ENCODE results near the gene ALOX5. TPM values are rescaled to one million over a fixed set of nuclear protein-coding genes. Genes with fewer than 3 reads are reported as not detected.

ALOX5 gene
- total and polyA plus RNA-seq, 10 of the 15 experiments (the other 5 are each of a cell fraction or from before 2014, with no cell fraction given) = 0.43 to 102 (median 34.2) TPM

DNA sequence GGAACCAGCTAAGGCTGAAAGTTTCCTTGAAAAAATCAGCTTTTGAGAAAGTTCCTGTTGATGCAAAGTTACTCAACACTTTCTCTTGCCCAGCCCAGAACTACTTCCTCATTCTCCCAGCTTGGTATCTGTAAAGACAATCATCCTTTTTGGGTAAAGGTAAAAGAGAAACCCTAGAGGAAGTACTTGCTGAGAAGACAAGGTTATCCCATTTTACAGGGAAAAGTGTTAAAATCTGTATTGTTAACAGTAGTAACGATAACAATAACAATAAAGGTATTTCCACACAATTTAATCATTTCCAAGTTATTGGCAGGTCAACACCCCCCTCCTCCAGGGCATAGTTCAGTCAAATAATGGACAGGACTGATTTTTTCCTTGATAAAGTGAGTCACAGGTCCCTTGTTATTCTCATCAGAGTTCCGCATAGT is 2.4 kb downstream of the ALOX5 start (continued):
- TF ChIP-seq POLR2AphosphoS5 (IDR thresholded peaks at IDR 0.05; ENCODE audit: low read length) (no peak), SMAD1 (IDR thresholded peaks at IDR 0.05; ENCODE audit: low read depth, partially characterized antibody) (no peak), TCF12 (IDR thresholded peaks at IDR 0.05; ENCODE audit: low read depth, low read length) (no peak), JUND (IDR thresholded peaks at IDR 0.05; ENCODE audit: low read depth, low read length) (no peak), GATAD2B (conservative IDR thresholded peaks at IDR 0.05; ENCODE audit: low read depth) (no peak), LARP7 (IDR thresholded peaks at IDR 0.05) (no peak)
- TF ChIP-seq, protein P1, sequence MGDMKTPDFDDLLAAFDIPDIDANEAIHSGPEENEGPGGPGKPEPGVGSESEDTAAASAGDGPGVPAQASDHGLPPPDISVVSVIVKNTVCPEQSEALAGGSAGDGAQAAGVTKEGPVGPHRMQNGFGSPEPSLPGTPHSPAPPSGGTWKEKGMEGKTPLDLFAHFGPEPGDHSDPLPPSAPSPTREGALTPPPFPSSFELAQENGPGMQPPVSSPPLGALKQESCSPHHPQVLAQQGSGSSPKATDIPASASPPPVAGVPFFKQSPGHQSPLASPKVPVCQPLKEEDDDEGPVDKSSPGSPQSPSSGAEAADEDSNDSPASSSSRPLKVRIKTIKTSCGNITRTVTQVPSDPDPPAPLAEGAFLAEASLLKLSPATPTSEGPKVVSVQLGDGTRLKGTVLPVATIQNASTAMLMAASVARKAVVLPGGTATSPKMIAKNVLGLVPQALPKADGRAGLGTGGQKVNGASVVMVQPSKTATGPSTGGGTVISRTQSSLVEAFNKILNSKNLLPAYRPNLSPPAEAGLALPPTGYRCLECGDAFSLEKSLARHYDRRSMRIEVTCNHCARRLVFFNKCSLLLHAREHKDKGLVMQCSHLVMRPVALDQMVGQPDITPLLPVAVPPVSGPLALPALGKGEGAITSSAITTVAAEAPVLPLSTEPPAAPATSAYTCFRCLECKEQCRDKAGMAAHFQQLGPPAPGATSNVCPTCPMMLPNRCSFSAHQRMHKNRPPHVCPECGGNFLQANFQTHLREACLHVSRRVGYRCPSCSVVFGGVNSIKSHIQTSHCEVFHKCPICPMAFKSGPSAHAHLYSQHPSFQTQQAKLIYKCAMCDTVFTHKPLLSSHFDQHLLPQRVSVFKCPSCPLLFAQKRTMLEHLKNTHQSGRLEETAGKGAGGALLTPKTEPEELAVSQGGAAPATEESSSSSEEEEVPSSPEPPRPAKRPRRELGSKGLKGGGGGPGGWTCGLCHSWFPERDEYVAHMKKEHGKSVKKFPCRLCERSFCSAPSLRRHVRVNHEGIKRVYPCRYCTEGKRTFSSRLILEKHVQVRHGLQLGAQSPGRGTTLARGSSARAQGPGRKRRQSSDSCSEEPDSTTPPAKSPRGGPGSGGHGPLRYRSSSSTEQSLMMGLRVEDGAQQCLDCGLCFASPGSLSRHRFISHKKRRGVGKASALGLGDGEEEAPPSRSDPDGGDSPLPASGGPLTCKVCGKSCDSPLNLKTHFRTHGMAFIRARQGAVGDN (IDR thresholded peaks at IDR 0.05) = no peak
- TF ChIP-seq, protein P2, sequence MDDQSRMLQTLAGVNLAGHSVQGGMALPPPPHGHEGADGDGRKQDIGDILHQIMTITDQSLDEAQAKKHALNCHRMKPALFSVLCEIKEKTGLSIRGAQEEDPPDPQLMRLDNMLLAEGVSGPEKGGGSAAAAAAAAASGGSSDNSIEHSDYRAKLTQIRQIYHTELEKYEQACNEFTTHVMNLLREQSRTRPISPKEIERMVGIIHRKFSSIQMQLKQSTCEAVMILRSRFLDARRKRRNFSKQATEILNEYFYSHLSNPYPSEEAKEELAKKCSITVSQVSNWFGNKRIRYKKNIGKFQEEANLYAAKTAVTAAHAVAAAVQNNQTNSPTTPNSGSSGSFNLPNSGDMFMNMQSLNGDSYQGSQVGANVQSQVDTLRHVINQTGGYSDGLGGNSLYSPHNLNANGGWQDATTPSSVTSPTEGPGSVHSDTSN (IDR thresholded peaks at IDR 0.05; ENCODE audit: insufficient replicate concordance, low read depth, low read length) = no peak
- TF ChIP-seq, protein P3, sequence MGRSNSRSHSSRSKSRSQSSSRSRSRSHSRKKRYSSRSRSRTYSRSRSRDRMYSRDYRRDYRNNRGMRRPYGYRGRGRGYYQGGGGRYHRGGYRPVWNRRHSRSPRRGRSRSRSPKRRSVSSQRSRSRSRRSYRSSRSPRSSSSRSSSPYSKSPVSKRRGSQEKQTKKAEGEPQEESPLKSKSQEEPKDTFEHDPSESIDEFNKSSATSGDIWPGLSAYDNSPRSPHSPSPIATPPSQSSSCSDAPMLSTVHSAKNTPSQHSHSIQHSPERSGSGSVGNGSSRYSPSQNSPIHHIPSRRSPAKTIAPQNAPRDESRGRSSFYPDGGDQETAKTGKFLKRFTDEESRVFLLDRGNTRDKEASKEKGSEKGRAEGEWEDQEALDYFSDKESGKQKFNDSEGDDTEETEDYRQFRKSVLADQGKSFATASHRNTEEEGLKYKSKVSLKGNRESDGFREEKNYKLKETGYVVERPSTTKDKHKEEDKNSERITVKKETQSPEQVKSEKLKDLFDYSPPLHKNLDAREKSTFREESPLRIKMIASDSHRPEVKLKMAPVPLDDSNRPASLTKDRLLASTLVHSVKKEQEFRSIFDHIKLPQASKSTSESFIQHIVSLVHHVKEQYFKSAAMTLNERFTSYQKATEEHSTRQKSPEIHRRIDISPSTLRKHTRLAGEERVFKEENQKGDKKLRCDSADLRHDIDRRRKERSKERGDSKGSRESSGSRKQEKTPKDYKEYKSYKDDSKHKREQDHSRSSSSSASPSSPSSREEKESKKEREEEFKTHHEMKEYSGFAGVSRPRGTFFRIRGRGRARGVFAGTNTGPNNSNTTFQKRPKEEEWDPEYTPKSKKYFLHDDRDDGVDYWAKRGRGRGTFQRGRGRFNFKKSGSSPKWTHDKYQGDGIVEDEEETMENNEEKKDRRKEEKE (IDR thresholded peaks at IDR 0.05) = no peak
